Activated CD4-positive, alpha-beta T cell treated with anti-CD3 and anti-CD28 coated beads for 4 hours (primary cell): ENCODE results near the gene ACAD8.

Source experiments
- DNase-seq, 2 donors: peaks; one replicate each; pipeline ENCODE4 v3.0.0-alpha.2; 2020

ACAD8 gene

DNA sequence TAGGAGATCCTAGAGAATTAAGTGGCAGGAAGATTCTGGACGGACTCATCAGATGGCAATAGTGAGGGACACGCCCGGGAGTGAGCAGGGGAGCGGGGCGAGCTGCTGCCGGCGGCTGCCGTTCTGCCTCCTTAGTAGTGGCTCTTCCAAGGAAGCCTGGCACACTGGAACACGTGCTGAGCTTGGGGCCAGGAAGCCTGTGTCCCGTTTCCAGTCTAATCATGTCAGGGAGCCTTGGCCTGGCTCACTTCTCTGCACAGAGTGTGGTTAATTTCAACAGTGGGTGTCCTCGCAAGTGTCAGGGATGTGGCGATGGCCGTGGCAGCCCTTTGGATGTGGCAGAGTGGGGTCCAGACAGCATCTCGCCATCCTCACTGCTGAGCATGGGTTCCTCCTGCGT is 39.3 kb downstream of the ACAD8 start:
- no peak for DNase-seq

DNA sequence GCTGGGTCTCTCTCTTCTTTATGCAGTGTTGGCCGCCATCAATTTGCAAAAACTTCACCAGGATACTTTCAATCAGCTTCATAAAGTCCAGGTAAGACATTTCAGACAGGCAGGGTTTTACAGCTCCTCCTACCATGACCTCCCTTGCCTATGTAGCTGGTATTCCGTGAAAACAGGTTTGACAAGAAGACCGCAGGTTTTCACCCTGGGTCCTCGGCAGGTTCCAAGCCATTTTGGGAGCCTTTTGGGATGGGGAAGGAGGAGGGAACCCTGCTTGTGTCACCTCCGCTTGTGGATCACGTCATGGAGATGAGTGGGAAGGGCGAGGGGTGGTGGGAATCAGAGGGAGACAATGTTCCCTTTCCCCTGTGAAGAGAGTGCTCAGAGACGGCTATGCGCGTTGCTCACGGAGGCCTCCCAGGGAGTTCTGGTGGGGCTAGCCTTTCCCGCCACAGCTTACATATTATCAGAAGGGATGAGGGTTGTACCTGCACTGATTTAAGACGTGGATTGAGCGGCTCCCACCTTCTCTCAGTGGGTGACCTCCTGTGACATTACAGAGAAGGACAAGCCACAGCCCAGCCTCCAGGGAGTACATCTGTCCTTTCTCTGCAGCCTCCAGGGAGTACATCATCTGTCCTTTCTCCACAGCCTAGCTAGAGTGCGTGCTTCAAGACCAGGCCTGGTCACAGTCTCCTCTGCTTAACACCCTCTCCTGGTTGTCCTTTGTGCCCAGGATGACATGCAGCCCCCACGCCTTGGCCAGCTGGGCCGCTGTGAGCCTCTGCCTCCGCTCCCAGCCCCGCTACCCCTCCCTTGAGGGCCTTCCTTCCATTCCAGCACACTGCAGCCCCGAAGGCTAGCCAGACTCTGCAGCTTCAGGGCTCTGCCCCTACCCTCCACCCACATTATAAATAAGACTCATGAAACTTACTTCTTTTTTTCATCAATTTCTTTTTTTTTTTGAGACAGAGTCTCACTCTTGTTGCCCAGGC is 40.0 kb downstream of the ACAD8 start:
- DNase-seq, result no peak

DNA sequence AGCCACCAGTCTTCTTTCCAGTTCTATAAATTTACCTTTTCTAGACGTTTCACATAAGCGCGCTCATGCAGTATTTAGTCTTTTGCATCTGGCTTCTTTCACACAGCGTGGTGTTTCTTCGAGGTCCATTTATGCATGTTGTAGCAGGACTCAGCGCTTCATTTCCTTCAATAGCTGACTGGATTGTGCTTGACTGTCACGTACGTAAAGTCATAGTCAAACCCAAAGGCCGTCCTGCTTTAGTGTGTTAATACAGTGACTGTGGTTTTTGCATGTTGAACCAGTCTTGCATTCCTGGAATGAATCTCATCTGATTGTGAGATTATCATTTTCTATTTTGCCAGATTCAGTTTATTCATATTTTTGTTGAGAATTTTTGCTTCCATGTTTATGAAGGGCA is 41.3 kb downstream of the ACAD8 start:
- DNase-seq, result no peak

DNA sequence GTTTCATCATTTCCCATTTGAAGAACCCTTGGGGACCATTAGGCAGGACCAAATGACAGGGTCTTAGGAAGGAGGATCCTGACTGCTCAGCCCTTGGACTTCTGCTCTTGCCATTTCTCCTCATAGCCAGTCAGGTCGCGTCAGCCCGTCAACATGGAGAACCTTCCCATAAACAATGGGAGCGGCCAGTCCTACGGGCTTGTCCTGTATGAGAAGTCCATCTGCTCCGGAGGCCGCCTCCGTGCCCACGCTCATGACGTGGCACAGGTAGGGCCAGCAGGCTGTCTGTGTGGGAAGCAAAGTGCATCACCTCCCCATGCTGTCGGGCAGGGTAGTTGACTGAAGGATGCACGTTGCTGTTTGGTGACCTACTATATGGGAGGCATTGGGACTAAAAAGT is 58.9 kb downstream of the ACAD8 start:
- no peak for DNase-seq

DNA sequence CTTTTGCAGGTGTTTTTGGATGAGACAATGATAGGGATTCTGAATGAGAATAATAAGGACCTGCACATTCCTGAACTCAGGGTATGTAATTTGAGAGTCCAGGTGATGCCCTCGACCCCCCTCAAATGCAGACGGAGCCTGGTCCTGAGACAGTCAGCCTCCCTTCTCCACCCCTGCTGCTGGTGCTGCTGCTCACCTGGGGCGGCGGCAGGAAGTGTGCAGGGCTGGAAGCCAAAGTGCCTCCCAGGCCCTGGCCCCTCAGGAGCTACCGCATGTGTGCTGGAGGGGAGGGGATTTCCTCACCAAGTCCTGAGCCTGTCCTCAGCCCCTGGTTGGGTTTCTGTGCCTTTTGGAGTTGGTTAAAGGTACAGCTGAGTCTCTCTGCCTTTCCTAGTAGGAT is 59.4 kb downstream of the ACAD8 start:
- DNase-seq, result no peak

DNA sequence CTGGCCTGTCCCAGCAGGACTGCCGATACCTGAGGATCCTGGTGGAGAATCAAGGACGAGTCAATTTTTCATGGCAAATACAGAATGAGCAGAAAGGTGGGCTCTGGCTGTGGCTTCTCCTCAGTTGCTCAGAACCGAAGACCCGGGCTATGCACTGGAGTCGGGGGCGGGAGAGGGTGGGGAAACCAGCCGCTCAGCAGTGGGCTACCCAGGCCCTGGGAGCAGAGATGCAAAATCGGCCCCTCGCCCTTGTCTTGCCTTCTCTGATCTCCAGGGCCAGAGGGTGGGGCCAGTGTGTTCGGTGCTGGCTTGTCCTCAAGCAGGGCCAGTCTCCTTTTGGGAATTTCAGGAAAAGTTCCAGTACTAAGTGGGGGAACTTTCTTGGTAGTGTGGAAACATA is 60.0 kb downstream of the ACAD8 start:
- DNase-seq, result no peak

DNA sequence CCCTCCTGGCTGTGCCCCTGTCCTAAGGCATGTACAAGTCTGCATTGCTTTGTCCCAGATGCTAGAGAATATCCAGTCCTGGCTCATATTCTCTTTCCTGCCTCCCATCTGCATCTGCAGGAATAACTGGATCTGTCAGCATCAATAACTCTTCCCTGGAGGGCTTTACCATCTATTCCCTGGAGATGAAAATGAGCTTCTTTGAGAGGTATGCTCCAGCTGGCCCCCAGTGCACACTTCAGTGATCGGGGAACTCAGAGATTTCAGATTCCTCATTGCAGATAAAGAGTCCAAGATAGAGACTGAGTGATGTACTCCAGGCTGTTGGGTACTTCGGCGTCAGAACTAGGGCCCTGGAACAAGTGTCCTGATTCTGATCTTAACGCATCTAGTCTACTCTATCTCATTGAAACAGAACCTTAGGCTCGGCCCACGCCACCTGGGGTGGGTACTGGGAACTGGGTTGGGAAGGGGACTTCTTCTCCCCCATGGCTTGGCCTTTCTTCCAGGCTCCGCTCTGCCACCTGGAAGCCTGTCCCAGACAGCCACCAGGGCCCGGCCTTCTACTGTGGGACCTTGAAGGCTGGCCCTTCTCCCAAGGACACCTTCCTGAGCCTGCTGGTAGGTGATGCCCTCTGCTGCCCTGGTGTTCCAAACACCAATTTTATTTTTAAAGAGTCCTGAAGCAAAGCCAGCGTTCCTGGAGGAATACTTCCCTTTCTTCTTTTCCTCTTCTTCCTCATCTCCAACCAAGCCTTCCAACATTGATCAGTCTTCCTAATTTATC is 60.6 kb downstream of the ACAD8 start:
- no peak for DNase-seq
